Stimulated activated CD4-positive, alpha-beta T cell treated with anti-CD3 and anti-CD28 coated beads, Interleukin-1b, Interleukin-23, amount 100 ng/mL, for 24 hours (primary cell): ENCODE measurements around the gene HIC1.
"Not testable (repeated sequence)": the region's sequence is repeated elsewhere in the genome, so short reads cannot be mapped to it uniquely, and the experiment has no call there.

ENCODE experiments used
- DNase-seq, 4 experiments: peaks; one replicate each; pipeline ENCODE4 v3.0.0-alpha.2; 2020; ENCODE audit warnings: low read depth in 4 of 4, low spot score in 1 of 4

HIC1 gene, protein sequence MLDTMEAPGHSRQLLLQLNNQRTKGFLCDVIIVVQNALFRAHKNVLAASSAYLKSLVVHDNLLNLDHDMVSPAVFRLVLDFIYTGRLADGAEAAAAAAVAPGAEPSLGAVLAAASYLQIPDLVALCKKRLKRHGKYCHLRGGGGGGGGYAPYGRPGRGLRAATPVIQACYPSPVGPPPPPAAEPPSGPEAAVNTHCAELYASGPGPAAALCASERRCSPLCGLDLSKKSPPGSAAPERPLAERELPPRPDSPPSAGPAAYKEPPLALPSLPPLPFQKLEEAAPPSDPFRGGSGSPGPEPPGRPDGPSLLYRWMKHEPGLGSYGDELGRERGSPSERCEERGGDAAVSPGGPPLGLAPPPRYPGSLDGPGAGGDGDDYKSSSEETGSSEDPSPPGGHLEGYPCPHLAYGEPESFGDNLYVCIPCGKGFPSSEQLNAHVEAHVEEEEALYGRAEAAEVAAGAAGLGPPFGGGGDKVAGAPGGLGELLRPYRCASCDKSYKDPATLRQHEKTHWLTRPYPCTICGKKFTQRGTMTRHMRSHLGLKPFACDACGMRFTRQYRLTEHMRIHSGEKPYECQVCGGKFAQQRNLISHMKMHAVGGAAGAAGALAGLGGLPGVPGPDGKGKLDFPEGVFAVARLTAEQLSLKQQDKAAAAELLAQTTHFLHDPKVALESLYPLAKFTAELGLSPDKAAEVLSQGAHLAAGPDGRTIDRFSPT

DNA sequence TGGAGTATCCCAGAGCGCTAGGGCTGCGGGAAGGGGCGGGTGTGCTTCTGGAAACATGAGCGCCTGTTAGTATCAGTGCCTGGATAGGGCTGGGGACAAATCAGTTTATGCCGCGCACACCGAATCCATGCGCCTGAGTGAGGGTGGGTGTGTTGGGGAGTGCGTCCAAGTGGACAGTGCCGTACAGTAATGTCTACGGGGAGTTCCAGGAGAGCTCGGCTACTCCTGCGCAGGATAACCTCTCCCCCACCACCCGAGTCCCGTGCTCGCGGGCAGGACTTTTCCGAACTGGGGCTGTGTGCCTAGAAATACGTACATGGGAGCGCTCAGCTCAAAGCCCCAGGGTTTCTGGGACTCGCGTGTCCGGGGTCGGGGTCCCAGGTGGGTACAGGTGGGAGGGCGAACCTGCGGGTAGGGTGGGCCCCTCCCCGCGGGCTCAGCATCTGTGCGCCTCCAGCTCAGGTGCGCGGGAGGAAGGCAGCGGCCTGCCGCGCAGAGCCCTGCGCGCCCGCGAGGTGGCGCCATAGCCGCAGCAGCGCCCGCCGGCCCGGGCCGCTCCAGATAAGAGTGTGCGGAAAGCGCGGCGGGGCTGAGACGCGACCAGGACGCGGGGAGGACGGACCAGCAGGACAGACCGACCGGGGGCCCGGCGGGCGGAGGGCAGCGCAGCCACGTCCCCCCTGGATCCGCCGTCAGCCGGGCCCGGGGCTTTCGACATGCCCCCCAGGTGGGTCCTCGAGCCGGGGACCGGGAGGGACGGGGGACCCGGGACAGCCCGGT is at the start of gene HIC1:
Gene HIC1, plus strand, starts transcription at position 592 of the 780 bp plus-strand sequence. CDS start 1,588 bp downstream, outside the sequence.
- DNase-seq: peak in 2 of 4 experiments; percentile 64 to 70

GRCh38 chr17:2008332-2009126 is 46.4 kb upstream of the HIC1 start:
- no peak for DNase-seq

- DNase-seq: no peak
These were observed 45.2 kb upstream of the HIC1 start for GRCh38 chr17:2009737-2010136.

GRCh38 chr17:2011411-2012371 is 43.2 kb upstream of the HIC1 start:
- no peak for DNase-seq

DNA sequence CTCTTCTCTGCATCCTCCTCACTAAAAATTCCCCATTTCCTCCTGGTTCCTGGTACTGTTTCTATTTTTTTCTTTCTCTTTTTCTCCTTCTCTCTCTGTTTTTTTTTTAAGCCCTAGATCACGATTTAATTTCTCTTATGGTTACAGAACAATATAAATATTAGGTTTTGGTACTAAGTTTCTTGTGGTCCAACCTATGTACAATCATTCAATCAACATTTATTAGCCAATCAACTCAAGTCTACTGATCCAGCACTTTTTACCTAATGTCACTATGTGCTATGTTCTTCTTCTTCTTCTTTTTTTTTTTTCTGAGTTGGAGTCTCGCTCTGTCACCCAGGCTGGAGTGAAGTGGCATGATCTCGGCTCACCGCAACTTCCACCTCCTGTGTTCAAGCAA is 42.4 kb upstream of the HIC1 start:
- DNase-seq: no peak

DNA sequence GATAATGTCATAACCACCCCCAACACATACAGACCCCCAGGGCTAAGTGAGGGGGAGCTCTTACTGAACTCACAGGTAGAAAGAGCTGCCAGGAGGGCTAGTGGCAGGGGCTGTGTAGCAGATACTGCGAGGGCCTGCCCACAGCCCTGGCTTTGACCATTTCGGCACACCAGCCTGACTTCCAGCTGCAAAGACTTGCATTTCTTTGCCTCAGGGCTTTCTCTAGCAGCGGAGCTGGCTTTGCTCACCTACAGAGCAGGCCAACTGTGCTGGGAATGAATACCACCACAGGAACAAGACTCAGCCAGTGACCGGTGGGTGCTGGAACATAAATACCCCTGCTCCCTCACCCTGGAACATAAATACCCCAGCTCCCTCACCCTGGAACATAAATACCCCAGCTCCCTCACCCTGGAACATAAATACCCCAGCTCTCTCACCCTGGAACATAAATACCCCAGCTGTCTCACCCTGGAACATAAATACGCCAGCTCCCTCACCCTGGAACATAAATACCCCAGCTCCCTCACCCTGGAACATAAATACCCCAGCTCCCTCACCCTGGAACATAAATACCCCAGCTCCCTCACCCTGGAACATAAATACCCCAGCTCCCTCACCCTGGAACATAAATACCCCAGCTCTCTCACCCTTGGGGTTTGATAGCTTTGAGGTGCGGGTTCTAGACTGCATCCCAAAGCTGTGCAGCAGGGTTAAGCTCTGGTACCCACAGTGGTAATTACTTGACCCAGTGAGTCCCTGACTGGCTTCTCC is 41.5 kb upstream of the HIC1 start:
- not testable (repeated sequence) for DNase-seq

DNA sequence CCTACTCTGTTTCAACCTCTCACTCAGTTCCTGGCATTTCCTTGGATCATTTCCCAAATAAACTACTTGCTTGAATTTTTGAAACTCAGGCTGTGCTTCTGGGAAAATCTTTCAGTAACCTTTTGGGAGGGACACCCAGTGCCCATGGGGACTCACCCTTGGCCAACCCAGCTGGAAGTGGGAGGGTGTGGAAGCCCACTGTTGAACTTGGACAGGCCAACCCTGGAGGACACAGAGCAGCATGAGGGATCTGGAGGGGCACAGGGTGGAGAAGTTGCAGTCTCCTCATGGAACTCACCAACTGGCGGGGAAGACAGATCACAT is 40.9 kb upstream of the HIC1 start:
- DNase-seq: no peak

DNA sequence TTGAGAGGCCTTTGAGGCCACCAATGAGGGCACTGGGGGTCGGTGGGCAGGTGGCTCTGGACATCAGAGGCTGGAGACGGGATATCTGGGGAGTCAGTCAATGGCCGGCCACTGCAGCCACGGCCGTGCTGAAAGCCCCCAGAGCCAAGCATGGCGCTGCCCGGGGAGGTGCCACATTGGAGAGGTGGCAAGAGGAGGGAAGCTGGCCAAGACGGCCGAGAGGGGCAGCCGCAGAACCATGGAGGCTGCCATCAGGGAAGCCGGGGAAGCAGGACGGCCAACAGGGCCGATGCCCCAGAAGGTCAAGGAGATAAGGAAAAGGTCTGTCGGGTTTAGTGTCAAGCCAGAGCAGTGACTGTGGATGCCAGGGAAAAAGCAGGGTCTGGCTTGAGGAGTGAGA is 39.6 kb upstream of the HIC1 start:
- no peak for DNase-seq

DNA sequence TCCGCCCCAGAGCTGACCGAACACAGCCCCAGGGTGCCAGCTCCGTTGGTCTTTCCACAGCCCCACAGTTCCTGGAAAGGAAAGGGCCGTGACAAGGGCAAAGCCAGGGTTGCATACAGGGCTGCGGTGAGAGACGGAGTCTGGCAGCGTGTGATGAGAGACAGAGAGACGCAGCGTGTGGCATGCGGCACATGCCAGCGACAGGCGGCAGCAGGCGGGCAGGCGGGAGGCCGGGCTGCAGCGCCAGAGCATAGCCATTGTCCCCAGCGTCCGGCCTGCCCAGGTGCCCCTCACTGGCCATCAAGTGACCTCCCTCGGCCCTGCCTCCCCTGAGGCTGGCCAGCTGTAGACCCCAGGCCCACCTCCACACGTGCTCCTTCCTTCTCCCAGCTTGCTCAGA is 38.4 kb upstream of the HIC1 start:
- no peak for DNase-seq

GRCh38 chr17:2017274-2017941 is 37.5 kb upstream of the HIC1 start:
- no peak for DNase-seq

DNA sequence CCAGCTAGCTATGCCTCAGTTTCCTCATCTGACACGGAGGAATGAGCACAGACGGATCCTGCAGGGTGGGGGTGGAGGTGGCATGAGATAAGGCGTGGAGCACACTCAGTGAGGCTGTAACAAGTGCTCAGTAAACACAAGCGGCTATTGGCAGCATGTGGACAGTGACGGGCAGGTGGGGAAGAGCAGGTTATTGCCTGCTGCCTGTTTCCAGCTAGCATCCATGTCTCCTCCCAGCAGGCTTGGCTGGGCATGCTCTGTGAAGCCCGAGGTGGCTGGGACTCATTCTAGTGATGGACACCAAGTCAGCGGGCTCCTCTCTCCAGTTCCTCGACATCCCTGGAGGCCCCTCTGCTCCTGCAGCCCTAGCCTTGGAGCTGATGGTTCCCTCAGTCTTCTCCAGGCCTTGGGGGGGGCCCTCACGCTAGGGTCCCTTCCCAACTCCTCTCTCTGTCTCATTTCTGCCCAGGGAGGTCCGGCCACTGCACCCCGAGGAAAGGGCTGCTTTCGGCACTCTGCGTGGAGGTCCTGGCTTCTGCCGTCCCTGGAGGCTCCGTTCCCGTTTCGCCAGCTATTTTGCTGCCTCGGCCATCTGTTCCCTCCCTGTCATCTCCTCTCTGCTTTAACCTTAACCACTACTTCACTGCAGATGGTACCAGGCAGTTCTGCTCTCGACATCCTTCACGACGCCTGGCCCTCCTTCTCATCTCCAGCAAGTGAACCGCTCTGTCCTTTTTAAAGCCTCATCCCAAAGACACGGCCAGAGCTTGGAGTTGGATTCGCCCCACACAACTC is 36.0 kb upstream of the HIC1 start:
- no peak for DNase-seq

- no peak for DNase-seq
These were observed 35.2 kb upstream of the HIC1 start for GRCh38 chr17:2019723-2020122.

GRCh38 chr17:2020721-2021120 is 34.2 kb upstream of the HIC1 start:
- DNase-seq: no peak

- no peak for DNase-seq
These were observed 32.2 kb upstream of the HIC1 start for GRCh38 chr17:2022647-2023240.

- no peak for DNase-seq
These were observed 31.6 kb upstream of the HIC1 start for GRCh38 chr17:2023256-2023655.

DNA sequence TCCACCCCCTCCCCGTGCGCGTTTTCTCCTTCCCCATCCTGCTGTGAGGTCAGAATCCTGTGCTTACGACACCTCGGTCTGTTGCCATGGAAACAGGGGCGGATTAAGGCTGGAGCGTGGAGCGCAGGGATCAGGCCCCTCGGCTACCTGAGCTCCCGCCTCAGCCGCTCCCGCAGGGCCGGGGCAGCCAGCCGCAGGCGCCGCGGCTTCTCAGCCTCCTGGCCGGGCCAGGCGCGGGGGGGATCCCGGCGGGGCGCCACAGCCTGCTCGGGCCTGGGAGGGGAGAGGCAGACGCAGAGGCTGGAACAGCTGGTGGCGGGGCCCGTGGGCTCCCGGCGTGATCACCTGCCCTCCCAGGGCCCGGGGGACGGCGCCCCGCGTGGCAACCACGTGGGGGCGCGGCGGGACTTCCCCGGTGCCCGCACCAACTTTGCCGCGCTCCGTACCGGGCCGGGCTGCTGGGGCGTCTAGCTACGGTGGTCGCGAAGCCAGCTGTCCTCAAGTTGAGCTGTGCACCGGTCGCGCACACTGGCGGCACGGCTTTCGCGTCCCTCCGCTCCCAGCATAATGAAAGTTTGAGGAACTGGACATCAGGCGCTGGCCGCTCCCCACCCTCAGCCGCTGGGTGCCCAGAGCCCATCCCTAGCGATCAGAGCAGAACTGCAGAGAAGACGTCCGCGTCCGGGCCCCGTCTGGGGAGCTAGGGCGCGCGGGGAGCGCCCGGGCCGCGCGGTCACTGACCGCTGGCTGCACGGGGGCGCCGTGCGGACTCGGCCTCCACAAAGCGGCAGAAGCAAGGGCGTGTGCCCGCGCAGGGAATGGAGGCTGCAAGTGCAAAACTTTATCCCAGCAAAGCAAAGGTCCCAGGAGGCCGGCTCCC is 31.0 kb upstream of the HIC1 start:
- DNase-seq: peak in 1 of 4 experiments; percentile 27
